ENCODE data around the gene KCP.
A peak's percentile ranks its signal among the peaks of the same experiment; 100 is the strongest.
"Not testable (repeated sequence)": the region's sequence is repeated elsewhere in the genome, so short reads cannot be mapped to it uniquely, and the experiment has no call there.

The KCP gene

DNA sequence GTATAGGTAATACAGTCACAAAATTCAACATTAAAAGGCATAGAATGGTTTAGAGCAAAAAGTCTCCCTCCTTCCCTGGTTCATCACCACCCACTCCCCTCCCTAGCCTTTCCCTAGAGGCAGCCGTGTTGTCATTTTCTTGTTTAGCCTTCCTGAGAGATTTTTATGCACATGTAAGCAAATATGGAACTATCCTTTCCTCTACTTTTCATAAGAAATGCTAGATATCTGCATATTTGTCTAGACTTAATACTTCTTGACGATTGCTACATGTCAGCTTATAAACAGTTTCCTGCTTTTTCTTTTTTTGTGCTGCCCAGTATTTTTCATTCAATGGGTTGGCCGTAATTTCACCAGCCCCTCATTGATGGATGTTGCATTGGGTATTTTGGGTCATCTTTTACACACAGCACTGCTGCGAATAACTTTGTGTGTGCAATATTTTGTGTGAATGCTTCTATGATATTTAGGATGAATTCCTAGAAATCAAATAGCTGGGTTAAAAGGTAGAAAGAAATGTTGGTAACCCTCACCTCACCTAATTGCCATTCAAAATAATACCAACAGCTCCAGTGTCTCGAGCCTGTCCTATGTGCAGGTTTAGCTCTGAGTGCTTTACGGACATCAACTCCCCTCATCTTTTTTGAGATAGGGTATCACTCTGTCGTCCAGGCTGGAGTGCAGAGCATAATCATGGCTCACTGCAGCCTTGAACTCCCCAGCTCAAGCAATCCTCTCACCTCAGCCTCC lies 34.2 kb upstream of the KCP start:
- H2AFZ ChIP-seq (ENCODE audit: low read depth, low read length), result no peak overlapping the region
- peaks cover 74% of the 10 kb centered on the region for H3K36me3 ChIP-seq (replicated peaks; ENCODE audit: low read depth, low read length)
- H3K27me3 ChIP-seq (ENCODE audit: low read depth, low read length), result no peaks in the 10 kb centered on the region
- H3K79me2 ChIP-seq (ENCODE audit: low read length), result peaks cover 85% of the 10 kb centered on the region
- no peak overlapping the region for H3K27ac ChIP-seq (ENCODE audit: low read length)
- H3K4me1 ChIP-seq (ENCODE audit: low read length), result peaks cover 48% of the 10 kb centered on the region
- H3K4me2 ChIP-seq (ENCODE audit: low read length), result no peak overlapping the region
- no peaks in the 10 kb centered on the region for H3K9me3 ChIP-seq (ENCODE audit: insufficient read depth, low read length)
- TF ChIP-seq, protein P1, sequence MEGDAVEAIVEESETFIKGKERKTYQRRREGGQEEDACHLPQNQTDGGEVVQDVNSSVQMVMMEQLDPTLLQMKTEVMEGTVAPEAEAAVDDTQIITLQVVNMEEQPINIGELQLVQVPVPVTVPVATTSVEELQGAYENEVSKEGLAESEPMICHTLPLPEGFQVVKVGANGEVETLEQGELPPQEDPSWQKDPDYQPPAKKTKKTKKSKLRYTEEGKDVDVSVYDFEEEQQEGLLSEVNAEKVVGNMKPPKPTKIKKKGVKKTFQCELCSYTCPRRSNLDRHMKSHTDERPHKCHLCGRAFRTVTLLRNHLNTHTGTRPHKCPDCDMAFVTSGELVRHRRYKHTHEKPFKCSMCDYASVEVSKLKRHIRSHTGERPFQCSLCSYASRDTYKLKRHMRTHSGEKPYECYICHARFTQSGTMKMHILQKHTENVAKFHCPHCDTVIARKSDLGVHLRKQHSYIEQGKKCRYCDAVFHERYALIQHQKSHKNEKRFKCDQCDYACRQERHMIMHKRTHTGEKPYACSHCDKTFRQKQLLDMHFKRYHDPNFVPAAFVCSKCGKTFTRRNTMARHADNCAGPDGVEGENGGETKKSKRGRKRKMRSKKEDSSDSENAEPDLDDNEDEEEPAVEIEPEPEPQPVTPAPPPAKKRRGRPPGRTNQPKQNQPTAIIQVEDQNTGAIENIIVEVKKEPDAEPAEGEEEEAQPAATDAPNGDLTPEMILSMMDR (IDR thresholded peaks at IDR 0.05; ENCODE audit: low read depth, low read length), result no peak
- TF ChIP-seq EZH2phosphoT487 (IDR thresholded peaks at IDR 0.05; ENCODE audit: low read depth), result no peak
- no peak overlapping the region for H3K4me3 ChIP-seq (ENCODE audit: low read length)
- no peak overlapping the region for H3K9ac ChIP-seq (ENCODE audit: low read length)
- peaks cover 56% of the 10 kb centered on the region for H4K20me1 ChIP-seq (ENCODE audit: insufficient read depth, low read length)

DNA sequence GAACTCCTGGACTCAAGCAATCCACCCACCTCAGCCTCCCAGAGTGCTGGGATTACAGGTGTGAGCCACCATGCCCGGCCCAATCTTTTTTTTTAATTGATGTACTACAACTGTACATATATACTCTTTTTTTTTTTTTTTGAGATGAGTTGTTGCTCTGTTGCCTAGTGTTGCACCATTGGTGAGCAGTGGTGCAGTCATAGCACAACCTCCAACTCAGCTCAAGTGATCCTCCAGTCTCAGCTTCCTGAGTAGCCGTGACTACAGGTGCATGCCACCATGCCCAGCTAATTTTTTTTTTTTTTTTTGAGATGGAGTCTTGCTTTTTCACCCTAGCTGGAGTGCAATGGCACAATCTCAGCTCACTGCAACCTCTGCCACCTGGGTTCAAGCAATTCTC lies 32.7 kb upstream of the KCP start:
- not testable (repeated sequence) for H3K27ac ChIP-seq (ENCODE audit: low read length); H3K4me3 ChIP-seq (ENCODE audit: low read length); H3K4me2 ChIP-seq (ENCODE audit: low read length); H3K9me3 ChIP-seq (ENCODE audit: insufficient read depth, low read length); H3K27me3 ChIP-seq (ENCODE audit: low read depth, low read length); H2AFZ ChIP-seq (ENCODE audit: low read depth, low read length); H3K9ac ChIP-seq (ENCODE audit: low read length)
- Histone ChIP-seq H4K20me1 (ENCODE audit: insufficient read depth, low read length) (peaks cover 43% of the 10 kb centered on the region), H3K79me2 (ENCODE audit: low read length) (peaks cover 91% of the 10 kb centered on the region), H3K4me1 (ENCODE audit: low read length) (peaks cover 42% of the 10 kb centered on the region), H3K36me3 (replicated peaks; ENCODE audit: low read depth, low read length) (peaks cover 66% of the 10 kb centered on the region)

DNA sequence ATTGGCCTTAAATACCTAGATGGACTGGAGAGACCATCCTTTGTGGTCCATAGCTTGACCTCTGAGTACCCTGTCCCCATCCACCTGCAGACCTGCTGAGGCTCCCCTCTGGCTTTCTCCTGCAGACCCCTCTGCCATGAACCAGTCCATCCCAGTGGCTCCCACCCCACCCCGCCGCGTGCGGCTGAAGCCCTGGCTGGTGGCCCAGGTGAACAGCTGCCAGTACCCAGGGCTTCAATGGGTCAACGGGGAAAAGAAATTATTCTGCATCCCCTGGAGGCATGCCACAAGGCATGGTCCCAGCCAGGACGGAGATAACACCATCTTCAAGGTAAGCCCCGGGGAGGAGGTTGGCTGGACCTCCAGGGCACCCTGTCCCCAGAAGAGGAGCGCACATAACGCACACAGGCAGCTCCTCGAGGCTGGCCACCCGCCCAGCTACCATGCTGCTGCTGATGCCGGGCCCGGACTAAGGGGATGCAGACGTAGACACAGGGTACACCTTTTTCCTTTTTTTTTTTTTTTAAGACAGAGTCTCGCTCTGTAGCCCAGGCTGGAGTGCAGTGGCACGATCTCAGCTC lies 31.5 kb upstream of the KCP start:
- peak overlapping the region; percentile 99; the same call in 1 of the 2 replicates for H3K9ac ChIP-seq (ENCODE audit: low read length)
- TF ChIP-seq, protein P1 (IDR thresholded peaks at IDR 0.05; ENCODE audit: low read depth, low read length), result no peak
- TF ChIP-seq EZH2phosphoT487 (IDR thresholded peaks at IDR 0.05; ENCODE audit: low read depth), result no peak
- H3K4me3 ChIP-seq (ENCODE audit: low read length), result peak overlapping the region; percentile 97
- no peak overlapping the region for H2AFZ ChIP-seq (ENCODE audit: low read depth, low read length)
- peak overlapping the region; percentile 97 for H3K27ac ChIP-seq (ENCODE audit: low read length)
- no peaks in the 10 kb centered on the region for H3K9me3 ChIP-seq (ENCODE audit: insufficient read depth, low read length)
- H3K36me3 ChIP-seq (replicated peaks; ENCODE audit: low read depth, low read length), result peaks cover 58% of the 10 kb centered on the region
- peak overlapping the region; percentile 80 for H3K4me2 ChIP-seq (ENCODE audit: low read length)
- peaks cover 96% of the 10 kb centered on the region for H3K79me2 ChIP-seq (ENCODE audit: low read length)
- H3K4me1 ChIP-seq (ENCODE audit: low read length), result peaks cover 41% of the 10 kb centered on the region
- H4K20me1 ChIP-seq (ENCODE audit: insufficient read depth, low read length), result peaks cover 39% of the 10 kb centered on the region
- no peaks in the 10 kb centered on the region for H3K27me3 ChIP-seq (ENCODE audit: low read depth, low read length)

DNA sequence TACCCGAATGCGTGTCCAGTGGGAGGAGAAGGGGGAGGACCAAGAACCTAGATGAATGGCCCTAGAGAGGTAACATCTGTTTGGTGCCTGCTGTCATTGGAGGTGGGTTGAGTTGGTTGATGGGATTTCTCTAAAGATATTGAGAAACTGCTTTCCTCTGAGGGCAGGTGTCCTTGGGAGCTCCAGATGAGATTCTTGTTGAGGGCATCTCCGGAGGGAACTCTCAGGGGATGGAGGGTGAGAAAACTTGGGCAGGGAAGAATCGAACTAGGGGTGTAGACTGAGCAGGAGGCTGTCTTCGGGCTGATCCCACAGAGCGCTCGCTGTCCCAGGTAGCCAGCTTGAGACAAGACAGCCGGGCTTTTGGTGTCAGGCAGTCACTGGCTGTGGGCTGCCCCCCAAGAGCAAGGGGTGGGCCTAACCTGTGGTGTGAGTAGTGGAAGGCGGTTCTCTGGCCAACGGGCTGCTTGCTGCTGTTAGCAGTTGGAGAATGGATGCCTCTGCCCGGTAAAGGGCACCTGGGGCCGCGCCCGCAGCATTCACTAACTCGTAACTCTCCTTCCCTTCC lies 30.9 kb upstream of the KCP start:
- peak overlapping the region; percentile 80 for H3K4me2 ChIP-seq (ENCODE audit: low read length)
- TF ChIP-seq, protein P1 (IDR thresholded peaks at IDR 0.05; ENCODE audit: low read depth, low read length), result no peak
- no peak for TF ChIP-seq EZH2phosphoT487 (IDR thresholded peaks at IDR 0.05; ENCODE audit: low read depth)
- H3K9ac ChIP-seq (ENCODE audit: low read length), result peak overlapping the region; percentile 99
- H3K4me3 ChIP-seq (ENCODE audit: low read length), result peak overlapping the region; percentile 97
- peaks cover 96% of the 10 kb centered on the region for H3K79me2 ChIP-seq (ENCODE audit: low read length)
- no peak overlapping the region for H2AFZ ChIP-seq (ENCODE audit: low read depth, low read length)
- H3K36me3 ChIP-seq (replicated peaks; ENCODE audit: low read depth, low read length), result peaks cover 53% of the 10 kb centered on the region
- no peaks in the 10 kb centered on the region for H3K27me3 ChIP-seq (ENCODE audit: low read depth, low read length)
- peaks cover 47% of the 10 kb centered on the region for H3K4me1 ChIP-seq (ENCODE audit: low read length)
- no peaks in the 10 kb centered on the region for H3K9me3 ChIP-seq (ENCODE audit: insufficient read depth, low read length)
- peak overlapping the region; percentile 97 for H3K27ac ChIP-seq (ENCODE audit: low read length)
- peaks cover 37% of the 10 kb centered on the region for H4K20me1 ChIP-seq (ENCODE audit: insufficient read depth, low read length)

Data from OCI-LY3 (cell line).